Measurements from ENCODE around the gene PGBD5. TPM values are rescaled to one million over a fixed set of nuclear protein-coding genes. Genes with fewer than 3 reads are reported as not detected.

The PGBD5 gene
- polyA plus RNA-seq, 4 donors, result under 0.01 to 1.0 (median 0.48) TPM

DNA sequence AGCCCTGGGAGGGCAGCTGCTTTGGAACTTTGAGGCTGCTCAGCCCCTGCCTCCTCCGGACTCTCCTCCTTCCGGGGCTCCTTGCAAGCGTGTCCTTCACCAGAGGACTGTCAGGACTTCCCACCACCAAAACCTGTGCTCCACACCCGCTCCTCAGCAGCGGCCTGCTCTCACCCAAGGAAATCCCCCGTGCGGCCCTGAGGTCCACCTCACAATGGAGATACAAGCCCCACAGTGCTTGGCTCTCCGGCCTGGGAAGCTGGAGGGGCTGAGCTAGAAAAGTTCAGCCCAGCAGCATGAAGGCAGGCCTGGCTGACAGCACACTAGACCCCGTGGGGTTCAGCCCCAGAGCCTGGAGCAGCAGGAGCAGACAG, 33.6 kb downstream of the PGBD5 start:
- Histone ChIP-seq H3K4me3 (ENCODE audit: low read depth in 1 of 3, low read length in 3 of 3) (no peak overlapping the region), H3K27me3 (ENCODE audit: control insufficient read depth in 3 of 3, insufficient read depth in 3 of 3, low read length in 3 of 3) (peaks cover 0 to 2% (median 0%) of the 10 kb centered on the region in 3 donors), H3K4me1 (ENCODE audit: control insufficient read depth in 3 of 3, insufficient read depth in 2 of 3, low read depth in 1 of 3, low read length in 2 of 3) (no peaks in the 10 kb centered on the region), H3K27ac (ENCODE audit: low read depth in 1 of 3, low read length in 2 of 3) (no peak overlapping the region), H3K36me3 (ENCODE audit: control insufficient read depth in 3 of 3, insufficient read depth in 2 of 3, low read depth in 1 of 3, low read length in 3 of 3) (peaks cover 0 to 2% (median 0%) of the 10 kb centered on the region in 3 donors), H3K9me3 (ENCODE audit: control insufficient read depth in 2 of 2, insufficient read depth in 1 of 2, low read depth in 1 of 2, low read length in 1 of 2) (peaks cover 0 to 4% of the 10 kb centered on the region in 2 donors)
- FAIRE-seq (no peak), DNase-seq (no peak)
- WGBS, 3 donors, result 55 to 75% (median 73%) methylated on average over 9 of the region's 9 CpGs

DNA sequence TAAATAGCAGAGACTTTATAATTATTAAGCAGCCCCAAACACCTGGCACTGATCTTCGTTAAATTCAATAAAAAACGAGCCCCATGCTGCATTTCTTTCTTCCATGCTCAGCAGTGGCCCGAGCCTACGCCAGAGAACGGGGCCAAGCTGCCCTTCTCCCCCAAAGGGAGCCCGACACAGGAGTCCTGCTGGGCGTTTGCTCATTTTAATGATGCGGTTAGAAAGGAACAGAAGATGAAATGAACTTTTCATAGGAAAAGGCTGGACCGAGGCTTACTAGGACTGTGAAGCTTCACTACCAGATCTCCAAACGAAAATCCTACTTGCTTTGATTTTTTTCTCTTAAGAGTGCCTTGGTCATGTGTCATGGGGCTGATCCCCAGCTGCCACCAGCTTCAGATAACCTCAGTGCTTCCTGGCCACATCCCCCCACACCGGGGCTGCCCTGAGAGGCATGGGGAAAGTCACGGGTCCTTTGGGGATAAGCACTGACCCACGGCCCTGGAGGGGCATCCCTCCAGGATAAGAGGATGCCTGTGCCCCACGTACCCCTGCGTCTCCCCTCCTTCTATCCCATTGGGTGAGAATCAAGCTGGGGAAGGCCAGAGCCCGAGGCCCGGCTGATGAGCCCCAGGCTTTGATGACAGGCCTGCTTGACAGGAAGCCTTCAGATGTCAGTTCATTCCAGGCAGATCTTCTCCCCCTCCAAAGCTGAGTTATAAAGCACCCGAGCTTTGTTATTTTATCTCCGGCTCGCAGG, 34.2 kb downstream of the PGBD5 start:
- WGBS, 3 donors, result 63 to 72% (median 66%) methylated on average over 20 of the region's 20 CpGs
- FAIRE-seq, result no peak

DNA sequence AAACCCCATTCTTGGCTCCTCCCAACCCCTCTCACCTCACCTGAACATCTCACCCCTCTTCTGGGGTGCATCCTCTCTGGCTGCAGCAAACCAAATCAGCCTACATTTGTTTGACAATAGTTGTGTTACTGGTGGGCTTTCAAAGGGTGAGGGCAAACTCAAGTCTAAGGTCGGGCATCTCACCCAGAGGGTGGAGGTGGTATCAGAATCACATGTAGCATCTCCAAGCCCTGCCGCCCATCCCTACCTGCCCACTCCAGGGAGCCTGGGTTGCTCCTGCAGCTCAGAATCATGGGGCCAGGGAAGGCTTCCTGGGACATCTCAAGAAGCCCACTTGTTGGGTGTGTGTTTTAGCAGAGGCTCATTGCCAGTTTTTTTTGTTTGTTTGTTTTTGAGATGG, 35.8 kb downstream of the PGBD5 start:
- FAIRE-seq, result no peak
- no peak overlapping the region for H3K27ac ChIP-seq (ENCODE audit: low read depth in 1 of 3, low read length in 2 of 3)
- DNase-seq, result no peak
- H3K36me3 ChIP-seq (ENCODE audit: control insufficient read depth in 3 of 3, insufficient read depth in 2 of 3, low read depth in 1 of 3, low read length in 3 of 3), result no peaks in the 10 kb centered on the region
- H3K9me3 ChIP-seq (ENCODE audit: control insufficient read depth in 2 of 2, insufficient read depth in 1 of 2, low read depth in 1 of 2, low read length in 1 of 2), result peaks cover 0 to 4% of the 10 kb centered on the region in 2 donors
- no peaks in the 10 kb centered on the region for H3K27me3 ChIP-seq (ENCODE audit: control insufficient read depth in 3 of 3, insufficient read depth in 3 of 3, low read length in 3 of 3)
- H3K4me3 ChIP-seq (ENCODE audit: low read depth in 1 of 3, low read length in 3 of 3), result no peak overlapping the region
- WGBS, 3 donors, result 85 to 86% (median 86%) methylated on average over 2 of the region's 2 CpGs
- no peaks in the 10 kb centered on the region for H3K4me1 ChIP-seq (ENCODE audit: control insufficient read depth in 3 of 3, insufficient read depth in 2 of 3, low read depth in 1 of 3, low read length in 2 of 3)

More for the DNA sequence above, 34.2 kb downstream of the PGBD5 start:
- no peak for DNase-seq
- no peak overlapping the region for H3K27ac ChIP-seq (ENCODE audit: low read depth in 1 of 3, low read length in 2 of 3)
- no peaks in the 10 kb centered on the region for H3K4me1 ChIP-seq (ENCODE audit: control insufficient read depth in 3 of 3, insufficient read depth in 2 of 3, low read depth in 1 of 3, low read length in 2 of 3)
- no peak overlapping the region for H3K4me3 ChIP-seq (ENCODE audit: low read depth in 1 of 3, low read length in 3 of 3)
- H3K9me3 ChIP-seq (ENCODE audit: control insufficient read depth in 2 of 2, insufficient read depth in 1 of 2, low read depth in 1 of 2, low read length in 1 of 2), result peaks cover 0 to 4% of the 10 kb centered on the region in 2 donors
- peaks cover 0 to 1% (median 0%) of the 10 kb centered on the region in 3 donors for H3K27me3 ChIP-seq (ENCODE audit: control insufficient read depth in 3 of 3, insufficient read depth in 3 of 3, low read length in 3 of 3)
- peaks cover 0 to 2% (median 0%) of the 10 kb centered on the region in 3 donors for H3K36me3 ChIP-seq (ENCODE audit: control insufficient read depth in 3 of 3, insufficient read depth in 2 of 3, low read depth in 1 of 3, low read length in 3 of 3)

DNA sequence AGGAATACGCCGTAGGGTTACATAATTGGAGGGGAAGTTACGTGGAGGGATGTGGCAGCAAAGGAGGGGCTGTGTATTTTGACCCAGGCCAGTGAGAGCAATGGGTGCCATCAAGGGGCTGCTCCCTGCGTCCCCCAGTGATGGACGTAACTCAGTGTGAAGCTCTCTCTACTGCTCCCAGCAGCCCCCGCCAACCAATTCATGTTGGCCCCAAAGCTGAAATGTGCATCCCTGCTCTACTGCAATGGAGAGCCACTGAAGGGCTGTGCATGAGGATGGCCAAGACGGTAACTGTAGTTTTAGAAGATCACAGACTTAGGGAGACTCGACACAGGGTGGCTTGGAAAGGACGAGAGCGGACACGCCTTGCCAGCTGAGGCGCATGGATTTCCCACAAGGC, 38.3 kb downstream of the PGBD5 start:
- Histone ChIP-seq H3K4me1 (ENCODE audit: control insufficient read depth in 3 of 3, insufficient read depth in 2 of 3, low read depth in 1 of 3, low read length in 2 of 3) (no peaks in the 10 kb centered on the region), H3K27ac (ENCODE audit: low read depth in 1 of 3, low read length in 2 of 3) (no peak overlapping the region), H3K9me3 (ENCODE audit: control insufficient read depth in 2 of 2, insufficient read depth in 1 of 2, low read depth in 1 of 2, low read length in 1 of 2) (peaks cover 0 to 4% of the 10 kb centered on the region in 2 donors), H3K36me3 (ENCODE audit: control insufficient read depth in 3 of 3, insufficient read depth in 2 of 3, low read depth in 1 of 3, low read length in 3 of 3) (no peaks in the 10 kb centered on the region), H3K27me3 (ENCODE audit: control insufficient read depth in 3 of 3, insufficient read depth in 3 of 3, low read length in 3 of 3) (no peaks in the 10 kb centered on the region), H3K4me3 (ENCODE audit: low read depth in 1 of 3, low read length in 3 of 3) (no peak overlapping the region)
- WGBS, 3 donors, result 94 to 97% (median 97%) methylated on average over 12 of the region's 12 CpGs
- no peak for FAIRE-seq
- DNase-seq, result no peak

DNA sequence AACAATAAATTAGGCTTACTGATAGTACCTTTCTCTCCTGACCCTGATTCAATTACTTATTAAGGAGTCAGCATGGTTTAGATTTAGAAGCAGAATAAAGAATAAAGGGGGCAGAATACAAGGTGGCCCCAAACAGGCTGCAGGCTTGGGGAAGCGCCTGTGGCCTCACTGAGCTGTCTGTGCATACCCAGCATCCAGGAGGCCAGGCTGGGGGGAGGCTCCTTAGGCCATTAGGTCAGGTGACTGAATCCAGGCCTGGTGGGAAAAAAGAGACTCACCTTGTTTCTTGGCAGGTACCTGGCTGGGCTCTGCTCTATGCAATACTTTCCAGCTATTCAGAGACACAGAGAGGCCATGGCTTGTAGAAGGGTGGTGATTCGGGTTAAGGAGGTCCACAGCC, 38.8 kb downstream of the PGBD5 start:
- H3K4me1 ChIP-seq (ENCODE audit: control insufficient read depth in 3 of 3, insufficient read depth in 2 of 3, low read depth in 1 of 3, low read length in 2 of 3), result no peaks in the 10 kb centered on the region
- no peaks in the 10 kb centered on the region for H3K36me3 ChIP-seq (ENCODE audit: control insufficient read depth in 3 of 3, insufficient read depth in 2 of 3, low read depth in 1 of 3, low read length in 3 of 3)
- 84 to 90% (median 90%) methylated on average over 2 of the region's 2 CpGs for WGBS, 3 donors
- FAIRE-seq (no peak), DNase-seq (no peak)
- no peak overlapping the region for H3K4me3 ChIP-seq (ENCODE audit: low read depth in 1 of 3, low read length in 3 of 3)
- H3K27ac ChIP-seq (ENCODE audit: low read depth in 1 of 3, low read length in 2 of 3), result no peak overlapping the region
- no peaks in the 10 kb centered on the region for H3K9me3 ChIP-seq (ENCODE audit: control insufficient read depth in 2 of 2, insufficient read depth in 1 of 2, low read depth in 1 of 2, low read length in 1 of 2)
- no peaks in the 10 kb centered on the region for H3K27me3 ChIP-seq (ENCODE audit: control insufficient read depth in 3 of 3, insufficient read depth in 3 of 3, low read length in 3 of 3)

DNA sequence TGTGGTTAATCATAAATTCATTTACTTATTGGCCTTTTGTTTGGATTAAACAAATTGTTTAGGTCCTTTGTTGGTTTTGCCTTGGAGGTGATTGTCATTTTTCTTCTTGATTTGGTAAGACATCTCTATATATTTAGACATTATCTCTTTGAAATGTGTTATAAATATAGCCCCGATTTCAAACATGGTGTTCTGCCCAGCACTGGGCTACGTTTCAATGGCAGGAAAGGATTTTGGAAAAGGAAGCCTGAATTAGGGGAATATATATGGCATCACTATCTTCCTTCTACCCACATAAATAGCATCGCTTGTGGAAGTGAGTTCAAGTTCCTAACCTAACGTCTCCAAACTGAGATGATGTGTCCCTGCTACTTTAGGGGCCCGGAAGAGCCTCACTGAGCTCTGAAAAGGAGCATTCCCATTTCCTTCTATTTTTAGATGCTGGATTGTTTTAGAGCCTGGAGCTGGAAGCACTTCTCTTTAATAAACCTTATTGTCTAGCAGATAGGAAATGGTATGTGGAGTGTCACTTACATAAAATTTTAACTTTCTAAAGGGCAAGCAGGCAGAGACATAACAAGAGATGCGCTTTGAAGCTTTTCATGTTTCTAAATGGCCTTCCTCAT, 39.4 kb downstream of the PGBD5 start:
- Histone ChIP-seq H3K4me3 (ENCODE audit: low read depth in 1 of 3, low read length in 3 of 3) (no peak overlapping the region), H3K9me3 (ENCODE audit: control insufficient read depth in 2 of 2, insufficient read depth in 1 of 2, low read depth in 1 of 2, low read length in 1 of 2) (no peaks in the 10 kb centered on the region), H3K36me3 (ENCODE audit: control insufficient read depth in 3 of 3, insufficient read depth in 2 of 3, low read depth in 1 of 3, low read length in 3 of 3) (no peaks in the 10 kb centered on the region), H3K27ac (ENCODE audit: low read depth in 1 of 3, low read length in 2 of 3) (no peak overlapping the region), H3K4me1 (ENCODE audit: control insufficient read depth in 3 of 3, insufficient read depth in 2 of 3, low read depth in 1 of 3, low read length in 2 of 3) (no peaks in the 10 kb centered on the region), H3K27me3 (ENCODE audit: control insufficient read depth in 3 of 3, insufficient read depth in 3 of 3, low read length in 3 of 3) (no peaks in the 10 kb centered on the region)
- FAIRE-seq (no peak), DNase-seq (no peak)
- WGBS, 3 donors, result 82 to 89% (median 86%) methylated on average over 6 of the region's 6 CpGs

DNA sequence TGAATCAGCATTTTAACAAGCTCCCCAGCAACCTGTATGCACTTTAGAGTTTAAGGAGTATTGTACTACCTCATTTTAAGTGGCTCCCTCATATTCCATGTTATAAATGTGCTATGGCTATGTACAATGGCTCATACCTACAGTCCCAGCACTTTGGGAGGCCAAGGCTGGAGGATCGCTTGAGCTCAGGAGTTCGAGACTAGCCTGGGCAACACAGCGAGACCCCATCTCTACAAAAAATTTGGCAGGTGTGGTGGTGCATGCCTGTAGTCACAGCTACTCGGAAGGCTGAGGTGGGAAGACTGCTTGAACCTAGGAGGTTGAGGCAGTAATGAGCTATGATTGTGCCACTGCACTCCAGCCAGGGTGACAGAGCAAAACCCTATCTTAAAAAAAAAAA, 40.2 kb downstream of the PGBD5 start:
- no peak for DNase-seq
- Histone ChIP-seq H3K27me3 (ENCODE audit: control insufficient read depth in 3 of 3, insufficient read depth in 3 of 3, low read length in 3 of 3) (no peaks in the 10 kb centered on the region), H3K4me3 (ENCODE audit: low read depth in 1 of 3, low read length in 3 of 3) (no peak overlapping the region), H3K9me3 (ENCODE audit: control insufficient read depth in 2 of 2, insufficient read depth in 1 of 2, low read depth in 1 of 2, low read length in 1 of 2) (no peaks in the 10 kb centered on the region), H3K4me1 (ENCODE audit: control insufficient read depth in 3 of 3, insufficient read depth in 2 of 3, low read depth in 1 of 3, low read length in 2 of 3) (no peaks in the 10 kb centered on the region), H3K27ac (ENCODE audit: low read depth in 1 of 3, low read length in 2 of 3) (no peak overlapping the region), H3K36me3 (ENCODE audit: control insufficient read depth in 3 of 3, insufficient read depth in 2 of 3, low read depth in 1 of 3, low read length in 3 of 3) (no peaks in the 10 kb centered on the region)
- 87 to 99% (median 92%) methylated on average over 4 of the region's 4 CpGs for WGBS, 3 donors
- no peak for FAIRE-seq

GRCh38 chr1:230385158-230385450, 41.0 kb downstream of the PGBD5 start:
- FAIRE-seq (no peak), DNase-seq (no peak)
- no peaks in the 10 kb centered on the region for H3K27me3 ChIP-seq (ENCODE audit: control insufficient read depth in 3 of 3, insufficient read depth in 3 of 3, low read length in 3 of 3)
- peaks cover 0 to 5% (median 0%) of the 10 kb centered on the region in 3 donors for H3K4me1 ChIP-seq (ENCODE audit: control insufficient read depth in 3 of 3, insufficient read depth in 2 of 3, low read depth in 1 of 3, low read length in 2 of 3)
- no peak overlapping the region for H3K4me3 ChIP-seq (ENCODE audit: low read depth in 1 of 3, low read length in 3 of 3)
- H3K27ac ChIP-seq (ENCODE audit: low read depth in 1 of 3, low read length in 2 of 3), result no peak overlapping the region
- WGBS, 3 donors, result 92 to 100% (median 95%) methylated on average over 2 of the region's 2 CpGs
- H3K9me3 ChIP-seq (ENCODE audit: control insufficient read depth in 2 of 2, insufficient read depth in 1 of 2, low read depth in 1 of 2, low read length in 1 of 2), result no peaks in the 10 kb centered on the region
- no peaks in the 10 kb centered on the region for H3K36me3 ChIP-seq (ENCODE audit: control insufficient read depth in 3 of 3, insufficient read depth in 2 of 3, low read depth in 1 of 3, low read length in 3 of 3)

All from small intestine (tissue), 7 donors.